Prostate gland (tissue), 2 donors: ENCODE measurements around the gene C2CD4C. TPM values are rescaled to one million over a fixed set of nuclear protein-coding genes. Genes with fewer than 3 reads are reported as not detected.

Experiments
- DNase-seq: peaks from one replicate; pipeline ENCODE4 v3.0.0-alpha.2; 2019; ENCODE audit warnings: low spot score
- H3K27ac ChIP-seq, 2 donors: fragments of 200-600 bp; sonication (generic); 2 replicates each; pipeline ENCODE4 v1.5.1; 2017 to 2019
- H3K27me3 ChIP-seq: fragments of 200-600 bp; sonication (generic); replicated peaks from 2 replicates; pipeline ENCODE4 v1.5.1; 2019; ENCODE audit not compliant: insufficient read depth
- H3K36me3 ChIP-seq, 2 donors: fragments of 200-600 bp; sonication (generic); 1 replicate in 1 of 2; 2 replicates in 1 of 2; pipeline versions ENCODE4 v1.5.1 to v1.8.1; 2017 to 2019
- H3K4me1 ChIP-seq: fragments of 200-600 bp; sonication (generic); replicated peaks from 2 replicates; pipeline ENCODE4 v1.5.1; 2019
- H3K4me3 ChIP-seq, 2 donors: fragments of 200-600 bp; sonication (generic); 2 replicates each; pipeline ENCODE4 v1.5.1; 2017 to 2019
- H3K9me3 ChIP-seq: fragments of 200-600 bp; sonication (generic); 2 replicates; pipeline ENCODE4 v1.5.1; 2017
- POLR2A ChIP-seq: fragments of 450-650 bp; IDR thresholded peaks from one replicate; pipeline ENCODE4 v1.6.1; 2016; ENCODE audit warnings: antibody characterized with exemption, mild to moderate bottlenecking
- POLR2AphosphoS5 ChIP-seq: sonication (generic); formaldehyde crosslinking; IDR thresholded peaks from one replicate; pipeline ENCODE4 v1.6.1; 2017; ENCODE audit warnings: antibody characterized with exemption
- WGBS: methylation state at CpG from one replicate; pipeline ENCODE4 v1.1.5; 2018; 5-methylcytosine and 5-hydroxymethylcytosine counted together
- intact Hi-C: fragments of 100-400 bp; cut with DNase I; formaldehyde crosslinking; loops from one replicate; pipeline ENCODE4 v1.14.2; 2022
- total RNA-seq, 2 donors: library from RNA; depleted of rRNA; stranded (reverse); fragments of >200 nt; gene quantifications; one replicate each; pipeline ENCODE4 v1.1.0, GENCODE V29; 2016
- TF ChIP-seq, protein P1 (sequence below), 4 experiments: fragments of 200-600 bp in 2 of 4; fragments of 450-650 bp in 2 of 4; sonication (generic) in 2 of 4; IDR thresholded peaks; 1 replicate in 3 of 4; 2 replicates in 1 of 4; pipeline ENCODE4 v1.5.1; 2016 to 2019; ENCODE audit warnings: antibody characterized with exemption in 4 of 4, mild to moderate bottlenecking in 2 of 4, moderate library complexity in 2 of 4

C2CD4C gene
- total RNA-seq, 2 donors from 2014 or later = 0.59 to 3.1 TPM

DNA sequence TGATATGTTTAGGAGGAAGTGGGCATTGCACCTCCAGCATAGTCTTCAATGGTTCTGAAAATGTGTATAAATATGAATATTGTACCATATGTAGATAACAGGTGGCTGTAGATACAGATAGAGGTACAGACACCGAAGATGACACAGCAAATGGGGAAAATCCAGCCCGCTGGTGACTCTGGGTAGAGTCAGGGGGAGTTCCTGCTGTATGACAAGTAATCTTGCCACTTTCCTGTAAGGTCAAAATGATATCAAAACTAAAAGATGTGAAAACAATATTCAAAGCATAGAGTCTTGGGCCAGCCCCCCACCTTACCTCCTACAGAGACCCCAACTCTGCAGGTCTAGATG is 17.8 kb downstream of the C2CD4C start:
- Histone ChIP-seq H3K4me1 (no peaks in the 10 kb centered on the region), H3K27me3 (no peaks in the 10 kb centered on the region), H3K9me3 (no peaks in the 10 kb centered on the region), H3K36me3 (no peaks in the 10 kb centered on the region), H3K4me3 (no peak overlapping the region), H3K27ac (no peak overlapping the region)
- intact Hi-C loops = no loop called here
- TF ChIP-seq POLR2AphosphoS5 (no peak), POLR2A (no peak)
- TF ChIP-seq, protein P1, sequence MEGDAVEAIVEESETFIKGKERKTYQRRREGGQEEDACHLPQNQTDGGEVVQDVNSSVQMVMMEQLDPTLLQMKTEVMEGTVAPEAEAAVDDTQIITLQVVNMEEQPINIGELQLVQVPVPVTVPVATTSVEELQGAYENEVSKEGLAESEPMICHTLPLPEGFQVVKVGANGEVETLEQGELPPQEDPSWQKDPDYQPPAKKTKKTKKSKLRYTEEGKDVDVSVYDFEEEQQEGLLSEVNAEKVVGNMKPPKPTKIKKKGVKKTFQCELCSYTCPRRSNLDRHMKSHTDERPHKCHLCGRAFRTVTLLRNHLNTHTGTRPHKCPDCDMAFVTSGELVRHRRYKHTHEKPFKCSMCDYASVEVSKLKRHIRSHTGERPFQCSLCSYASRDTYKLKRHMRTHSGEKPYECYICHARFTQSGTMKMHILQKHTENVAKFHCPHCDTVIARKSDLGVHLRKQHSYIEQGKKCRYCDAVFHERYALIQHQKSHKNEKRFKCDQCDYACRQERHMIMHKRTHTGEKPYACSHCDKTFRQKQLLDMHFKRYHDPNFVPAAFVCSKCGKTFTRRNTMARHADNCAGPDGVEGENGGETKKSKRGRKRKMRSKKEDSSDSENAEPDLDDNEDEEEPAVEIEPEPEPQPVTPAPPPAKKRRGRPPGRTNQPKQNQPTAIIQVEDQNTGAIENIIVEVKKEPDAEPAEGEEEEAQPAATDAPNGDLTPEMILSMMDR (IDR thresholded peaks at IDR 0.05) = no peak
- WGBS = 92% methylated on average over 2 of the region's 2 CpGs
- no peak for DNase-seq

DNA sequence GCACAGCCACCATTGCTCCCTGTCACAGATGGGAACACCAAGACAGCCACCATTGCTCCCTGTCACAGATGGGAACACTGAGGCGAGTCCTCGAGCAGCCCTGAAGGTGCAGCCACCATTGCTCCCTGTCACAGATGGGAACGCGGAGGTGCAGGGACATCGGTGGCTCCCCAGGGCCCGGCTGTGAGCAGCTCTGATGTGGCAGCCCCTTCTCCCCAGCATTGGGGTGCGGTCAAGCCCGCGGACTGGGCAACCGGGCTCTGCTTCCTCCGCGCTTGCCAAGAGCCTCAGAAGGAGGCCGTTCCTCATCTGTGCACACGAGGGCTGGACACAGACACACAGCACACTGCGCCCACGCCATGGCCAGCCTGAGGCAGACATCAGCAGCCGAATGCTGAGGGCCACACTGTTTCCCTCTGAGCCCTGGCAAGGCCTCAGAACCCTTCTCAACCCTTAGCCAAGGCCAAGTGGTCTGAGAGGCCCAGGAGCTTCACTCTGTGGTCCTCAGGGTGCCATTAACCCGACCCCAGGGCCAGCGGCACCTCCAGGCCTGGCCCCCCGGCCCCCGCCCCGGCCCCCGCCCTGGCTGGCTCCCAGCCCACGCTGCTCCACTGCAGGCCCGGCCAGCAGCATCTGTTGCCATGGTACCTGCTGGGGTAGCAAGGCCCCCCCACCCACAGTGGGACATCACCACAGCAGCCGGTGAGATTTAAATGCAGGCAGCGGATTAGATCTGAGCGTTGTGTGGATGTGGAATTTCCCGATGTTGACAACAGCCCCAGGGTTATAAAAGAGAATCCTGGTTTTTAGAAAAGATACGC is 18.4 kb downstream of the C2CD4C start:
- intact Hi-C loops = no loop called here
- H3K9me3 ChIP-seq = no peaks in the 10 kb centered on the region
- H3K27me3 ChIP-seq = no peaks in the 10 kb centered on the region
- 83% methylated on average over 21 of the region's 30 CpGs for WGBS
- no peak for DNase-seq
- H3K27ac ChIP-seq = no peak overlapping the region
- H3K4me3 ChIP-seq = no peak overlapping the region
- no peaks in the 10 kb centered on the region for H3K36me3 ChIP-seq
- TF ChIP-seq, protein P1 (IDR thresholded peaks at IDR 0.05) = no peak
- no peak for TF ChIP-seq POLR2AphosphoS5
- TF ChIP-seq POLR2A = no peak
- H3K4me1 ChIP-seq = no peaks in the 10 kb centered on the region

DNA sequence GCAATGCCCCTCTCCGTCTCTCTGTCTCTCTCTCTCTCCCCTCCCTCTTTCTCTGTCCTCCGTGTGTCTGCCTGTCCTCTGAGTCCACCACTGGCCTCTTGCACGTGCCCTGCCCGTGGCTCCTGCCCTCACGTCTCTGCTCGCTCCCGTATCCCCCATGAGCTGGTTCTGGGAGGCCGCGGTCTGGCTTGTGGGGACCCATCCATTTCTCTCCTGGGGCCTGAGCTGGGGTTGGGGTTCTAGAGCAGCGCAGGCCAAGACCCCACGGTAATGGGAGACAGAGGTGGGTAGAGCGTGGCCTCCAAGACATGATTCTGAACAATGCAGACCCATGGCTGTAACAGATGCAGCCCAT is 19.0 kb downstream of the C2CD4C start:
- H3K4me1 ChIP-seq = no peaks in the 10 kb centered on the region
- no peak for DNase-seq
- H3K27ac ChIP-seq = no peak overlapping the region
- no peak for TF ChIP-seq POLR2A
- no peak for TF ChIP-seq POLR2AphosphoS5
- TF ChIP-seq, protein P1 (IDR thresholded peaks at IDR 0.05) = no peak
- no peaks in the 10 kb centered on the region for H3K36me3 ChIP-seq
- H3K9me3 ChIP-seq = no peaks in the 10 kb centered on the region
- intact Hi-C loops = no loop called here
- WGBS = 76% methylated on average over 12 of the region's 12 CpGs
- no peaks in the 10 kb centered on the region for H3K27me3 ChIP-seq
- no peak overlapping the region for H3K4me3 ChIP-seq

GRCh38 chr19:389255-389934 is 19.6 kb downstream of the C2CD4C start:
- H3K9me3 ChIP-seq = no peaks in the 10 kb centered on the region
- no peak overlapping the region for H3K4me3 ChIP-seq
- no peak for DNase-seq
- no peak overlapping the region for H3K27ac ChIP-seq
- intact Hi-C loops = no loop called here
- 73% methylated on average over 19 of the region's 21 CpGs for WGBS
- TF ChIP-seq, protein P1 (IDR thresholded peaks at IDR 0.05) = no peak
- no peak for TF ChIP-seq POLR2AphosphoS5
- H3K36me3 ChIP-seq = no peaks in the 10 kb centered on the region
- H3K4me1 ChIP-seq = no peaks in the 10 kb centered on the region
- H3K27me3 ChIP-seq = no peaks in the 10 kb centered on the region

- no peak for TF ChIP-seq POLR2AphosphoS5
- TF ChIP-seq, protein P1 (IDR thresholded peaks at IDR 0.05) = no peak
- no peak for TF ChIP-seq POLR2A
- Histone ChIP-seq H3K9me3 (no peaks in the 10 kb centered on the region), H3K4me1 (no peaks in the 10 kb centered on the region), H3K27ac (no peak overlapping the region), H3K27me3 (no peaks in the 10 kb centered on the region), H3K36me3 (no peaks in the 10 kb centered on the region), H3K4me3 (no peak overlapping the region)
- intact Hi-C loops = no loop called here
- 84% methylated on average over 17 of the region's 17 CpGs for WGBS
- DNase-seq = no peak
These were observed 20.3 kb downstream of the C2CD4C start for GRCh38 chr19:388691-389090.
